NCI-H446 (cell line): ENCODE measurements around the gene ALDH2.
"Not testable (repeated sequence)": the region's sequence is repeated elsewhere in the genome, so short reads cannot be mapped to it uniquely, and the experiment has no call there.

Experiments
- DNase-seq, 2 experiments: peaks; one replicate each; lab custom pipeline; 2025; lab: John Stamatoyannopoulos, UW

ALDH2 gene

GRCh38 chr12:111788178-111788654 is 21.5 kb downstream of the ALDH2 start:
- peak in 1 of 2 experiments; percentile 23 for DNase-seq

GRCh38 chr12:111789779-111790178 is 23.0 kb downstream of the ALDH2 start:
- DNase-seq, result no peak

- DNase-seq, result no peak
These were observed 24.8 kb downstream of the ALDH2 start for GRCh38 chr12:111791507-111791906.

GRCh38 chr12:111792155-111792855 is 25.6 kb downstream of the ALDH2 start:
- no peak for DNase-seq

GRCh38 chr12:111792856-111793235 is 26.1 kb downstream of the ALDH2 start:
- no peak for DNase-seq

GRCh38 chr12:111798182-111798581 is 31.4 kb downstream of the ALDH2 start:
- no peak for DNase-seq

GRCh38 chr12:111799758-111800157 is 33.0 kb downstream of the ALDH2 start:
- no peak for DNase-seq

GRCh38 chr12:111803038-111803626 is 36.4 kb downstream of the ALDH2 start:
- DNase-seq, result no peak

GRCh38 chr12:111803851-111804250 is 37.1 kb downstream of the ALDH2 start:
- DNase-seq, result no peak

- DNase-seq, result no peak
These were observed 39.6 kb downstream of the ALDH2 start for GRCh38 chr12:111806304-111806703.

- no peak for DNase-seq
These were observed 40.5 kb downstream of the ALDH2 start for GRCh38 chr12:111807232-111807631.

- peak; percentile 68 to 82 for DNase-seq
These were observed 46.4 kb downstream of the ALDH2 start for GRCh38 chr12:111812881-111813741.

- DNase-seq, result no peak
These were observed 49.4 kb downstream of the ALDH2 start for GRCh38 chr12:111816065-111816615.

GRCh38 chr12:111816898-111817297 is 50.2 kb downstream of the ALDH2 start:
- not testable (repeated sequence) for DNase-seq

GRCh38 chr12:111818340-111818739 is 51.6 kb downstream of the ALDH2 start:
- no peak for DNase-seq

GRCh38 chr12:111819191-111820158 is 52.7 kb downstream of the ALDH2 start:
- no peak for DNase-seq

- DNase-seq, result not testable (repeated sequence)
These were observed 54.1 kb downstream of the ALDH2 start for GRCh38 chr12:111820828-111821227.

GRCh38 chr12:111822886-111823285 is 56.2 kb downstream of the ALDH2 start:
- no peak for DNase-seq

GRCh38 chr12:111823891-111824290 is 57.2 kb downstream of the ALDH2 start:
- DNase-seq, result no peak

GRCh38 chr12:111824312-111824711 is 57.6 kb downstream of the ALDH2 start:
- DNase-seq, result not testable (repeated sequence)

- no peak for DNase-seq
These were observed 58.8 kb downstream of the ALDH2 start for GRCh38 chr12:111825509-111825908.
